SK-N-SH treated with all-trans-retinoic acid at 6 μM for 48 hours (cell line): Measurements from ENCODE around the gene GRAMD4.

Experiments
- ATAC-seq: fragments of 200-7000 bp; cut with Tn5 transposase; 3 replicates; pipeline ENCODE4 v1.9.1; 2020; ENCODE audit warnings: mild to moderate bottlenecking, moderate library complexity
- ARNTL ChIP-seq: fragments of 450-650 bp; formaldehyde crosslinking; IDR thresholded peaks from 2 replicates; pipeline ENCODE4 v1.5.0; 2020; ENCODE audit warnings: low read depth, mild to moderate bottlenecking, moderate library complexity, borderline replicate concordance
- BACH2 ChIP-seq: fragments of 250-450 bp; sonication (Bioruptor Pico); IDR thresholded peaks from 2 replicates; pipeline ENCODE4 v1.9.0; 2021; ENCODE audit warnings: mild to moderate bottlenecking, borderline replicate concordance
- CSDC2 ChIP-seq: fragments of 250-450 bp; sonication (Bioruptor Pico); IDR thresholded peaks from 2 replicates; pipeline ENCODE4 v1.5.0; 2020; ENCODE audit warnings: mild to moderate bottlenecking, moderate library complexity
- ESRRG ChIP-seq: fragments of 250-450 bp; sonication (Bioruptor Pico); IDR thresholded peaks from 2 replicates; pipeline ENCODE4 v1.6.1; 2021; ENCODE audit warnings: mild to moderate bottlenecking
- GLIS3 ChIP-seq: fragments of 250-450 bp; sonication (Bioruptor Pico); IDR thresholded peaks from 2 replicates; pipeline ENCODE4 v1.5.0; 2020; ENCODE audit warnings: mild to moderate bottlenecking, moderate library complexity
- ISL1 ChIP-seq: fragments of 250-450 bp; sonication (Bioruptor Pico); IDR thresholded peaks from 2 replicates; pipeline ENCODE4 v2.1.2; 2022; ENCODE audit warnings: mild to moderate bottlenecking, moderate library complexity
- PPARA ChIP-seq: fragments of 250-450 bp; sonication (Bioruptor Pico); IDR thresholded peaks from 2 replicates; pipeline ENCODE4 v1.5.0; 2020; ENCODE audit warnings: mild to moderate bottlenecking, borderline replicate concordance
- TOX ChIP-seq: fragments of 250-450 bp; sonication (Bioruptor Pico); IDR thresholded peaks from 2 replicates; pipeline ENCODE4 v1.8.0; 2021; ENCODE audit warnings: mild to moderate bottlenecking, moderate library complexity, borderline replicate concordance
- ZC3H10 ChIP-seq: fragments of 250-450 bp; sonication (Bioruptor Pico); IDR thresholded peaks from 2 replicates; pipeline ENCODE4 v1.5.1; 2021; ENCODE audit warnings: mild to moderate bottlenecking, moderate library complexity
- ZFP3 ChIP-seq: fragments of 250-450 bp; sonication (Bioruptor Pico); IDR thresholded peaks from 2 replicates; pipeline ENCODE4 v1.5.0; 2020; ENCODE audit warnings: mild to moderate bottlenecking, moderate library complexity
- ZFP30 ChIP-seq: fragments of 450-650 bp; formaldehyde crosslinking; IDR thresholded peaks from 2 replicates; pipeline ENCODE4 v1.5.0; 2022; ENCODE audit warnings: mild to moderate bottlenecking, moderate library complexity
- ZNF565 ChIP-seq: fragments of 450-650 bp; formaldehyde crosslinking; conservative IDR thresholded peaks from 2 replicates; pipeline ENCODE4 v1.5.0; 2020; ENCODE audit warnings: low read depth, mild to moderate bottlenecking, moderate library complexity
- ZNF70 ChIP-seq: fragments of 450-650 bp; formaldehyde crosslinking; IDR thresholded peaks from 2 replicates; pipeline ENCODE4 v1.5.0; 2020; ENCODE audit warnings: mild to moderate bottlenecking, moderate library complexity
- ZNF8 ChIP-seq: fragments of 450-650 bp; formaldehyde crosslinking; IDR thresholded peaks from 2 replicates; pipeline ENCODE4 v1.5.0; 2020; ENCODE audit warnings: mild to moderate bottlenecking, moderate library complexity
- TF ChIP-seq, protein P1 (sequence below): fragments of 250-450 bp; sonication (Bioruptor Pico); IDR thresholded peaks from 2 replicates; pipeline ENCODE4 v1.5.1; 2020; ENCODE audit warnings: low read depth, mild to moderate bottlenecking, moderate library complexity
- TF ChIP-seq, protein P2 (sequence below): fragments of 250-450 bp; sonication (Bioruptor Pico); IDR thresholded peaks from 2 replicates; pipeline ENCODE4 v1.8.0; 2020; ENCODE audit warnings: mild to moderate bottlenecking, moderate library complexity, borderline replicate concordance
- TF ChIP-seq, protein P3 (sequence below): fragments of 250-450 bp; sonication (Bioruptor Pico); IDR thresholded peaks from 2 replicates; pipeline ENCODE4 v1.5.1; 2021; ENCODE audit warnings: mild to moderate bottlenecking, moderate library complexity
- TF ChIP-seq, protein P4 (sequence below): fragments of 250-450 bp; sonication (Bioruptor Pico); IDR thresholded peaks from 2 replicates; pipeline ENCODE4 v1.5.0; 2020; ENCODE audit warnings: mild to moderate bottlenecking, moderate library complexity
- TF ChIP-seq, protein P5 (sequence below): fragments of 250-450 bp; sonication (Bioruptor Pico); IDR thresholded peaks from 2 replicates; pipeline ENCODE4 v1.8.0; 2021; ENCODE audit warnings: low read depth, mild to moderate bottlenecking, moderate library complexity, borderline replicate concordance

The GRAMD4 gene

DNA sequence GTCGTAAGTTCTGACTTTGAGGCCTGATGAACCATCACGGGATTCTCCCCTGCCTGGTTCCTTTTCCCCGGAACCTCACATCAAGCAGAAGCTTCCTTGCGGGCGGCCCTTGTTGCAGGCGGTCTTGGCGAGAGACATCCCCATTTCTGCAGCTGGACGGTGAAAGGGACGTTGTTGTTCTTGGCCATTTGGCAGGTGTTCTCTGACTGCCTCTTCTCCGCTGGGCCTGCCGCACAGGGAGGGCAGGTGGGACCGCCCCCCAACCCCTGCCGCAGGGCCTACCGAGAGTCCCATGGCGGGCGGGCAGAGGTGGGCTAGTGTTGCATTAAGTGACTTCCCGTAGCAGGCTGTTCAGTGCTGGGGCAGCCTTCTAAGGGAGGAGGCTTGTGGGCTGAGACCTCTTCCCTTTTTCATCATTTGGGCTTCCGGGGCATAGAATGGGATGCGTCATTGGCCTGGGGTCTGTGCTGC is 26.9 kb upstream of the GRAMD4 start:
- TF ChIP-seq ZNF565 (CRISPR knock-in tag) (no peak), ZNF70 (CRISPR knock-in tag) (no peak), GLIS3 (CRISPR knock-in tag) (no peak), ARNTL (CRISPR knock-in tag) (no peak), BACH2 (CRISPR knock-in tag) (no peak), ZNF8 (CRISPR knock-in tag) (no peak), CSDC2 (CRISPR knock-in tag) (no peak), PPARA (no peak), ESRRG (no peak), ZFP3 (CRISPR knock-in tag) (no peak), ZC3H10 (CRISPR knock-in tag) (no peak), ZFP30 (CRISPR knock-in tag) (no peak), ISL1 (CRISPR knock-in tag) (no peak)
- TF ChIP-seq, protein P1, sequence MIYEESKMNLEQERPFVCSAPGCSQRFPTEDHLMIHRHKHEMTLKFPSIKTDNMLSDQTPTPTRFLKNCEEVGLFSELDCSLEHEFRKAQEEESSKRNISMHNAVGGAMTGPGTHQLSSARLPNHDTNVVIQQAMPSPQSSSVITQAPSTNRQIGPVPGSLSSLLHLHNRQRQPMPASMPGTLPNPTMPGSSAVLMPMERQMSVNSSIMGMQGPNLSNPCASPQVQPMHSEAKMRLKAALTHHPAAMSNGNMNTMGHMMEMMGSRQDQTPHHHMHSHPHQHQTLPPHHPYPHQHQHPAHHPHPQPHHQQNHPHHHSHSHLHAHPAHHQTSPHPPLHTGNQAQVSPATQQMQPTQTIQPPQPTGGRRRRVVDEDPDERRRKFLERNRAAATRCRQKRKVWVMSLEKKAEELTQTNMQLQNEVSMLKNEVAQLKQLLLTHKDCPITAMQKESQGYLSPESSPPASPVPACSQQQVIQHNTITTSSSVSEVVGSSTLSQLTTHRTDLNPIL (CRISPR knock-in tag) = no peak
- TF ChIP-seq, protein P2, sequence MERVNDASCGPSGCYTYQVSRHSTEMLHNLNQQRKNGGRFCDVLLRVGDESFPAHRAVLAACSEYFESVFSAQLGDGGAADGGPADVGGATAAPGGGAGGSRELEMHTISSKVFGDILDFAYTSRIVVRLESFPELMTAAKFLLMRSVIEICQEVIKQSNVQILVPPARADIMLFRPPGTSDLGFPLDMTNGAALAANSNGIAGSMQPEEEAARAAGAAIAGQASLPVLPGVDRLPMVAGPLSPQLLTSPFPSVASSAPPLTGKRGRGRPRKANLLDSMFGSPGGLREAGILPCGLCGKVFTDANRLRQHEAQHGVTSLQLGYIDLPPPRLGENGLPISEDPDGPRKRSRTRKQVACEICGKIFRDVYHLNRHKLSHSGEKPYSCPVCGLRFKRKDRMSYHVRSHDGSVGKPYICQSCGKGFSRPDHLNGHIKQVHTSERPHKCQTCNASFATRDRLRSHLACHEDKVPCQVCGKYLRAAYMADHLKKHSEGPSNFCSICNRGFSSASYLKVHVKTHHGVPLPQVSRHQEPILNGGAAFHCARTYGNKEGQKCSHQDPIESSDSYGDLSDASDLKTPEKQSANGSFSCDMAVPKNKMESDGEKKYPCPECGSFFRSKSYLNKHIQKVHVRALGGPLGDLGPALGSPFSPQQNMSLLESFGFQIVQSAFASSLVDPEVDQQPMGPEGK = no peak
- TF ChIP-seq, protein P3, sequence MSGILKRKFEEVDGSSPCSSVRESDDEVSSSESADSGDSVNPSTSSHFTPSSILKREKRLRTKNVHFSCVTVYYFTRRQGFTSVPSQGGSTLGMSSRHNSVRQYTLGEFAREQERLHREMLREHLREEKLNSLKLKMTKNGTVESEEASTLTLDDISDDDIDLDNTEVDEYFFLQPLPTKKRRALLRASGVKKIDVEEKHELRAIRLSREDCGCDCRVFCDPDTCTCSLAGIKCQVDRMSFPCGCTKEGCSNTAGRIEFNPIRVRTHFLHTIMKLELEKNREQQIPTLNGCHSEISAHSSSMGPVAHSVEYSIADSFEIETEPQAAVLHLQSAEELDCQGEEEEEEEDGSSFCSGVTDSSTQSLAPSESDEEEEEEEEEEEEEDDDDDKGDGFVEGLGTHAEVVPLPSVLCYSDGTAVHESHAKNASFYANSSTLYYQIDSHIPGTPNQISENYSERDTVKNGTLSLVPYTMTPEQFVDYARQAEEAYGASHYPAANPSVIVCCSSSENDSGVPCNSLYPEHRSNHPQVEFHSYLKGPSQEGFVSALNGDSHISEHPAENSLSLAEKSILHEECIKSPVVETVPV (CRISPR knock-in tag) = no peak
- TF ChIP-seq, protein P4, sequence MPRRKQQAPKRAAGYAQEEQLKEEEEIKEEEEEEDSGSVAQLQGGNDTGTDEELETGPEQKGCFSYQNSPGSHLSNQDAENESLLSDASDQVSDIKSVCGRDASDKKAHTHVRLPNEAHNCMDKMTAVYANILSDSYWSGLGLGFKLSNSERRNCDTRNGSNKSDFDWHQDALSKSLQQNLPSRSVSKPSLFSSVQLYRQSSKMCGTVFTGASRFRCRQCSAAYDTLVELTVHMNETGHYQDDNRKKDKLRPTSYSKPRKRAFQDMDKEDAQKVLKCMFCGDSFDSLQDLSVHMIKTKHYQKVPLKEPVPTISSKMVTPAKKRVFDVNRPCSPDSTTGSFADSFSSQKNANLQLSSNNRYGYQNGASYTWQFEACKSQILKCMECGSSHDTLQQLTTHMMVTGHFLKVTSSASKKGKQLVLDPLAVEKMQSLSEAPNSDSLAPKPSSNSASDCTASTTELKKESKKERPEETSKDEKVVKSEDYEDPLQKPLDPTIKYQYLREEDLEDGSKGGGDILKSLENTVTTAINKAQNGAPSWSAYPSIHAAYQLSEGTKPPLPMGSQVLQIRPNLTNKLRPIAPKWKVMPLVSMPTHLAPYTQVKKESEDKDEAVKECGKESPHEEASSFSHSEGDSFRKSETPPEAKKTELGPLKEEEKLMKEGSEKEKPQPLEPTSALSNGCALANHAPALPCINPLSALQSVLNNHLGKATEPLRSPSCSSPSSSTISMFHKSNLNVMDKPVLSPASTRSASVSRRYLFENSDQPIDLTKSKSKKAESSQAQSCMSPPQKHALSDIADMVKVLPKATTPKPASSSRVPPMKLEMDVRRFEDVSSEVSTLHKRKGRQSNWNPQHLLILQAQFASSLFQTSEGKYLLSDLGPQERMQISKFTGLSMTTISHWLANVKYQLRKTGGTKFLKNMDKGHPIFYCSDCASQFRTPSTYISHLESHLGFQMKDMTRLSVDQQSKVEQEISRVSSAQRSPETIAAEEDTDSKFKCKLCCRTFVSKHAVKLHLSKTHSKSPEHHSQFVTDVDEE (CRISPR knock-in tag) = no peak
- no peak for ATAC-seq

DNA sequence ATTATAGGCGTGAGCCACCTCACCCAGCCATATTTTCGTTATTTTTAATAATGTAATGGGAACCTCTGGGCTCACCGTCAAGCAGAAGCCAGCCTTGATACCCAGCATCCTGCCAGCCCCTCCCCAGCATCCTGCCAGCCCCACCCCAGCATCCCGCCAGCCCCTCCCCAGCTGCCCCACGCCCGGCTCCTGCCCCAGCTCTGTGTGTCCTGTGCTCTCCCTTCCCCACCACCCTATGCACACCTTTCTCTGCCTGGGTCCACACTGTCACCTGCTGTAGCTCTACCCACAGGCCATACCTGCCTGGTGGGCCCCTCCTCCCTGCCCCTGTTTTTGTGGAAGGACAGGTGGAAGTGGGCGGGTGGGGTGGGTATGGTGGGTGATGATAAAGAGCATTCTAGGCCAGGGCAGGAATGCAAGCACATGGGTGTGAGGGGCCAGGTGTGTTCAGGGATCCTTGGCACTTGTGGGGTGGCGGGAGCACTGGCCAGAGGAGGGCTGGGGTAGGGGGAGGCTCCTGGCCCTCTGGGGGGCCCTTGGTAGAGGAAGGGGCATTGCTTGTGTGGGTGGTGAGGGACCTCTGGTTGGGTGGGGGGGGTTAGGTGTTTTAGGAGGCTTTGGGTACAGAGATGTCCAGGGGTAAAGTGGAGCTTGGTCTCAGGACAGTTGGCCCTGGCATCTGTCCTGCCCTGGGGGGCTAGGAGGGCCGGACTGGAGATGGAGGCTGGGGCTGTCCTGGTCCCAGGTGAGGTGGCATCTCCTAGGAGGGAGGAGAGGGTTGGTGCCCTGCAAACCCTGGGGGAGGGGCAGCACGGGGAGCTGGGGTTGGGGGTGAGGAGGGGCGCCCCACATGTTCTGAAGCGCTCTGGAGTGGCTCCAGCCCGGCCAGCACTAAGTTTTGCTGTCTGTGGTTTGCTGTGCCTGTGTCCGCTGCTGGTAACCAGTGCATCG is 25.9 kb upstream of the GRAMD4 start:
- no peak for ATAC-seq
- TF ChIP-seq ZC3H10 (CRISPR knock-in tag) (no peak), TOX (CRISPR knock-in tag) (no peak), PPARA (no peak), ESRRG (no peak), CSDC2 (CRISPR knock-in tag) (no peak), ZNF565 (CRISPR knock-in tag) (no peak)
- TF ChIP-seq, protein P2 = no peak
- TF ChIP-seq, protein P4 (CRISPR knock-in tag) = no peak
- TF ChIP-seq, protein P1 (CRISPR knock-in tag) = no peak
- TF ChIP-seq, protein P5, sequence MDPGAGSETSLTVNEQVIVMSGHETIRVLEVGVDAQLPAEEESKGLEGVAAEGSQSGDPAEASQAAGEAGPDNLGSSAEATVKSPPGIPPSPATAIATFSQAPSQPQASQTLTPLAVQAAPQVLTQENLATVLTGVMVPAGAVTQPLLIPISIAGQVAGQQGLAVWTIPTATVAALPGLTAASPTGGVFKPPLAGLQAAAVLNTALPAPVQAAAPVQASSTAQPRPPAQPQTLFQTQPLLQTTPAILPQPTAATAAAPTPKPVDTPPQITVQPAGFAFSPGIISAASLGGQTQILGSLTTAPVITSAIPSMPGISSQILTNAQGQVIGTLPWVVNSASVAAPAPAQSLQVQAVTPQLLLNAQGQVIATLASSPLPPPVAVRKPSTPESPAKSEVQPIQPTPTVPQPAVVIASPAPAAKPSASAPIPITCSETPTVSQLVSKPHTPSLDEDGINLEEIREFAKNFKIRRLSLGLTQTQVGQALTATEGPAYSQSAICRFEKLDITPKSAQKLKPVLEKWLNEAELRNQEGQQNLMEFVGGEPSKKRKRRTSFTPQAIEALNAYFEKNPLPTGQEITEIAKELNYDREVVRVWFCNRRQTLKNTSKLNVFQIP = no peak
